HG02870 (cell line): ENCODE measurements around the gene FAU.
A peak's percentile ranks its signal among the peaks of the same experiment; 100 is the strongest.

Experiments used
- ATAC-seq: cut with Tn5 transposase; IDR thresholded peaks from one replicate; pipeline ENCODE4 v1.9.1; 2021; ENCODE audit warnings: mild to moderate bottlenecking, moderate library complexity; ENCODE audit not compliant: unreplicated experiment

The FAU gene

DNA sequence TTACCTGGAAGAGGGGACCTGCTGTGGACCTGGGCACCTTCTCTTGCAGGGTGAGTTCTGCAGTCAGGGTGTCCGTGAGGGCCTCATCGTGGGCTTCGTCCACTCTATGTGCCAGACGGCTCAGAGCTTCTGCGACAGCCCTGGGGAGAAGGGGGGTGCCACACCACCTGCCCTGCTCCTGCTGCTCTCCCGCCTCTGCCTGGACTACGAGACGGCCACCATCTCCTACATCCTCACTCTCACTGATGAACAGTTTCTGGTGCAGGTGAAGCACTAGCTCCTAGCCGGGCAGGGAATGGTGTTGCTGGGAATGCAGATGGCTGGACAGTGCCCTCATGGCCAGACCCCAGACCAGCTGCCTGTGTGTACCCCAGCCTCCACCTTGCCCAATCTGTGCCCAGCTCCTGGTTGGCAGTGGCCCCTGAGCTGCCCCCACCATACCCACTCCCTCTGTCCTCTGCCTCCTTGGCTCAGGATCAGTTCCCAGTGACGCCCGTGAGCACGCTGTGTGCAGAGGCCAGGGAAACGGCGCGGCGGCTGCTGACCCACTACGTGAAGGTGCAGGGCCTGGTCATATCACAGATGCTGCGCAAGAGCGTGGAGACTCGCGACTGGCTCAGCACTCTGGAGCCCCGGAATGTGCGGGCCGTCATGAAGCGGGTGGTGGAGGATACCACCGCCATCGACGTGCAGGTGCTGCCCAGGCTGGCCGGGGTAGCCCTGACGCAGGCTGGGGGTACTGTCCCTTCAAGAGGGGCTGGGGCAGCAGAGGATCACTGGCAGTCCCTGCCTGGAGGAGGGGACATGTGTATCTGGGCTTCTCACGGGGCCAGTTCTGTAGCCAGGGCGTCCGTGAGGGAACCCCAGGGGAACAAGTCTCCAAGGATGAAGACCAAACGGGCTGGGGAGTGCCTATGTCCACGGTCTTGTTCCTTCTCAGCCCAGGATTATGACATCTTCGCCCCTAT, 12.4 kb downstream of the FAU start:
- no peak for ATAC-seq

DNA sequence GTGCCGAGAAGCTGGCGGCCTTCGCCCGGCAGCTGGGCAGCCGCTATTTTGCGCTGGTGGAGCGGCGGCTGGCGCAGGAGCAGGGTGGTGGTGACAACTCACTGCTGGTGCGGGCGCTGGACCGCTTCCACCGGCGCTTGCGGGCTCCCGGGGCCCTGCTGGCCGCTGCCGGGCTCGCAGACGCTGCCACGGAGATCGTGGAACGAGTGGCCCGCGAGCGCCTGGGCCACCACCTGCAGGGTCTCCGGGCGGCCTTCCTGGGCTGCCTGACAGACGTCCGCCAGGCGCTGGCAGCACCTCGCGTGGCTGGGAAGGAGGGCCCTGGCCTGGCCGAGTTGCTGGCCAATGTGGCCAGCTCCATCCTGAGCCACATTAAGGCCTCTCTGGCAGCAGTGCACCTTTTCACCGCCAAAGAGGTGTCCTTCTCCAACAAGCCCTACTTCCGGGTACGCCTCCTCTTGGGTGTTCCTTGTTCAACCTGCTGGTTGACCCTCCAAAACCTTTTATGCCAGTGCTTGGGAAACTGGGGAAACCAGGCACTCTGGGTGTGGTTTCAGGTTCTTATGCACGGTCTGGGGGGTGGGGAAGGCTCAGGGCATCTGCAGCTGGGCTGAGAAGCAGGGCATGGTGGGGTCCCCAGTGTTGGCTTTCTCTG, 13.3 kb downstream of the FAU start:
- no peak for ATAC-seq

DNA sequence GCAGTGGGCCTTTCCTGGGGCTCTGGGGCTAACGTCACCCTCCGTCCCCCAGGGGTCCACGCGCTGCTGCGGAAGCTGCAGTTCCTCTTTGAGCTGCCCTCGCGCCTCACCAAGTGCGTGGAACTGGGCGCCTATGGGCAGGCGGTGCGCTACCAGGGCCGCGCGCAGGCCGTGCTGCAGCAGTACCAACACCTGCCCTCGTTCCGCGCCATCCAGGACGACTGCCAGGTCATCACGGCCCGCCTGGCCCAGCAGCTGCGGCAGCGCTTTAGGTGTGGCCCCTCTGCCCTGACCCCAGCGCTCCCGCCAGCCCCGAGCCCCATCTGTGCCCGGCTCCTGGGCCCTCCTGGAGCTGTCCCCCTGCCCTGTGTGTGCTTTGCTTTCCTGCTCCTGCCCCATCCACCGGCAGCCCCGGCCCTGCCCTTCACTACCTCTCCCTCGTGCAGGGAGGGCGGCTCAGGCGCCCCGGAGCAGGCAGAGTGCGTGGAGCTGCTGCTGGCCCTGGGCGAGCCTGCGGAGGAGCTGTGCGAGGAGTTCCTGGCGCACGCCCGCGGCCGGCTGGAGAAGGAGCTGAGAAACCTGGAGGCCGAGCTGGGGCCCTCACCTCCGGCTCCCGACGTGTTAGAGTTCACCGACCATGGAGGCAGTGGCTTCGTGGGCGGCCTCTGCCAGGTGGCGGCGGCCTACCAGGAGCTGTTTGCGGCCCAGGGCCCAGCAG, 14.0 kb downstream of the FAU start:
- no peak for ATAC-seq

DNA sequence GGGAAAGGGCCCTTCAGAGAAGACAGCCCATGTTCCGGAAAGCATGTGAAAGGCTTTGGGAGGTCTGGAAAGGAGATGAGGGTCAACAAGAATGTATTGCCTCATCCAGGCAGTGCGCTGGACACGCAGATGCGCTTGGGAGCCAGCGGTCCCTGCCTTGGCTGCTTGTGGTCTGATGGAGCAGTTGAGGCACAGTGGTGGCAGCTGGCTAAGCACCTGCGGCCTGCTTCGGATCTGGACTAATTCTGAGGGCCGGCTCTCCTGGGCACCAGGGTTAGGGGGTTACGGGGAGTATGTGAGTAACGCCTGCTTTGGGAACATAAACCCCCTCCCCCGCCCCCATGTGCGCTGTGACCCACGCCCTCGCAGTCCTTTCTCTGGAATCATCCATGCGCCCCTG, 14.9 kb downstream of the FAU start:
- ATAC-seq: no peak

DNA sequence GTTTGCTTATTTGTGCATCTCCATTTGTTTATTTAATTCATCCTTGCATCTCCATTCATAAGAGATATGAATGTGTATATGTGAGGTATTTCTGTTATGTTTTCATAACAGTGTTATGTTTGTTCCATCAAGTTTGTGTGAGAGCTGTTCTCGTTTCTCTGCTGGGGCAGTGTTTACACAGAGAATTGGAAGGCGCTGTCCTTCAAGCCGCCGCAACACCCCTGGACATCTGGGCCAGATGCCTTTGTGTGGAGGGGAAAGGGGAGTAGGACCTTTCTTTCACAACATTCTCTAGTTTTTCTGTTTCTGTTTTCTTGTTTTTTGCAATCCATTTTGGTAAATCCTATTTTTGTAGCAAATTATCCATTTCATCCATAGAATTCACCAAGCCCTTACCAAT, 17.3 kb downstream of the FAU start:
- ATAC-seq: no peak

DNA sequence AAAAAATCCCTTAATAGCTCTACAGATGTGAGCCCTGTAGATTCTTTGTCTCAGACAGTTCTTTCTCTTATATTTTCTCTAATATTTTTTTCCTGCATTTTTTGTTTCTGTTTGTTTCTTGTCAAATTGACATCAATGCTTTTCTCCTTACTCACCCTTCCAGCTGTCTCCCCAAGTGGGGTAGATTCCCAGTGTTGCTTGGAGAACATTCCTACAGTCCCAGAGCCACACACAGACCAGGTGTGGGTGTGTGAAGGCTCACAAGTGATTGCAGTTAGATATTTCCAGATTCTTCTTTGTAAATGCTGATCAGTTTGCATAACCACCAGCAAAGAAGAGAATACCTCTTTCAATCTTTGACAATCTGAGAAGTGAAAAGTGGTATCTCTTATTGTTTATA, 18.5 kb downstream of the FAU start:
- no peak for ATAC-seq

DNA sequence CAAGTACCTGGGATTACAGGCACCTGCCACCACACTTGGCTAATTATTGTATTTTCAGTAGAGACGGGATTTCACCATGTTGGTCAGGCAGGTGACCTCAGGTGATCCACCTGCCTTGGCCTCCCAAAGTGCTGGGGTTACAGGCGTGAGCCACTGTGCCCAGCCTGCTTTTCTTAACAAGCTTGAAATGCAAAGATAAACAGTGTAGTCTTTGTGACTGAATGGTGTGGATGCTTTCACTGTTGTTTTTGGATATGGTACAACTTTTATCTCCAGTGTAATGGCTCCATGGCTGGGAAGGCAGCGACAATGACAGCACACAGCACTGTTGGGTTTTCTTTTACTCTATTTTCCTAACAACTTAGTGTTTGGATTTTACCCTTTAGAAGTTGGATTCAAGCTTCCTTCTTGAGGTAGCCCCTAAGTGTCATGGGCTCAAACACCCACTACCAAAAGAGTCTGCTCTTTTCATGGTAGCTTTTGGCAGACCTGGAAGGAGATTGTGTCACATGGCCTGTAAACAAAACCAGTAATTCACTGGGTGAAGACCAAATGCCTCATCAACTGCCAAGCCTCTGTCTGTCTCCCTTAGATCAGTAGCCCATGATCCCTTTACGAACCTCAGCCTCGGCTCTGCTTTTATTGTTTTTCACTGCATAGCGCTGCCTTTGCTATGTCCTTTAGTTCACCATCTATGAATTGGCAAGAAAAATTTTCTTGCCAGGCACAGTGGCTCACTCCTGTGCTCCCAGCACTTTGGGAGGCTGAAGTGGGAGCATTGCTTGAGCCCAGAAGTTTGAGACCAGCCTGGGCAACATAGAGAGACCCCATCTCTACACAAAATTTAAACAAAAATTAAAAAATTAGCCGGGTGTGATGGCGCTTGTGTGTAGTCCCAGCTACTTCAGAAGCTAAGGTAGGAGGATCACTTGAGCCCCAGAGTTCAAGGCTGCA, 19.5 kb downstream of the FAU start:
- no peak for ATAC-seq

DNA sequence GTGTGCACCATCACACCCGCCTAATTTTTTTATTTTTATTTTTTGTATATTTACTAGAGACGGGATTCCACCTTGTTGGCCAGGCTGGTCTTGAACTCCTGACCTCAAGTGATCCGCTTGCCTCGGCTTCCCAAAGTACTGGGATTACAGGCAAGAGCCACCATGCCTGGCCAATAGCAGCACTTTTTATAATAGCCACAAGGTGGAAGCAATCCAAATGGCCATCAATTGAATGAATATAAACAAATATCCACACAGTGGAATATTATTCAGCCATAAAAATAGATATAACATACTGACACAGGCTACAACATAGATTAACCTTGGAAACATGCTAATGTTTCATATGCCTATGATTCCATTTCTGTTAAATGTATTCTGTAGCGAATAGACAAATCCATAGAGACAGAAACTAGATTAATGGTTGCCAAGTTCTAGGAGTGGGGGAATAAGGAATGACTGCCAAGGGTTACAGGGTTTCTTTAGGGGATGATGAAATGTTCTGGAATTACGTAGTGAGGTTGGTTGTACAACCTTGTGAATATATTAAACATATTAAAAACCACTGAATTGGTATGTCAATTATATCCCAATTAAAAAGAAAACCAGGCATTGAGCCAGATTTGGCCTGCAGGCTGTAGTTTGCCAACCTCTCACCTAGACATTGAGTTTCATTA, 21.1 kb downstream of the FAU start:
- ATAC-seq: no peak

DNA sequence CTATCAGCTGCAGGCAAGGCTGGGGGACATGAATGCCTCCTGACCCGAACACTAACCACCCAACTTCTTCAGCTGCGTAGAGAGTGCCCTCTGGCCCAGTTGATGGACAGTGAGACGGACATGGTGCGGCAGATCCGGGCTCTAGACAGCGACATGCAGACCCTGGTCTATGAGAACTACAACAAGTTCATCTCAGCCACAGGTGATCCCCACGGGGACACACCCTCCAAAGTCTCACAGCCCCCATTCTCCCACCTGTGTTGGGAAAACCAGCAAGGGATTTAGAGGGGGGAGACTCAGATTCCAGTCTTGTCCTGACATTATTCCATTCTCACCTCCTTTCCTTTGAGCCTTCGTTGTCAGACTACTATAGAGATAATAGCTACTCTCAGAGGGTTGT, 25.0 kb downstream of the FAU start:
- no peak for ATAC-seq

DNA sequence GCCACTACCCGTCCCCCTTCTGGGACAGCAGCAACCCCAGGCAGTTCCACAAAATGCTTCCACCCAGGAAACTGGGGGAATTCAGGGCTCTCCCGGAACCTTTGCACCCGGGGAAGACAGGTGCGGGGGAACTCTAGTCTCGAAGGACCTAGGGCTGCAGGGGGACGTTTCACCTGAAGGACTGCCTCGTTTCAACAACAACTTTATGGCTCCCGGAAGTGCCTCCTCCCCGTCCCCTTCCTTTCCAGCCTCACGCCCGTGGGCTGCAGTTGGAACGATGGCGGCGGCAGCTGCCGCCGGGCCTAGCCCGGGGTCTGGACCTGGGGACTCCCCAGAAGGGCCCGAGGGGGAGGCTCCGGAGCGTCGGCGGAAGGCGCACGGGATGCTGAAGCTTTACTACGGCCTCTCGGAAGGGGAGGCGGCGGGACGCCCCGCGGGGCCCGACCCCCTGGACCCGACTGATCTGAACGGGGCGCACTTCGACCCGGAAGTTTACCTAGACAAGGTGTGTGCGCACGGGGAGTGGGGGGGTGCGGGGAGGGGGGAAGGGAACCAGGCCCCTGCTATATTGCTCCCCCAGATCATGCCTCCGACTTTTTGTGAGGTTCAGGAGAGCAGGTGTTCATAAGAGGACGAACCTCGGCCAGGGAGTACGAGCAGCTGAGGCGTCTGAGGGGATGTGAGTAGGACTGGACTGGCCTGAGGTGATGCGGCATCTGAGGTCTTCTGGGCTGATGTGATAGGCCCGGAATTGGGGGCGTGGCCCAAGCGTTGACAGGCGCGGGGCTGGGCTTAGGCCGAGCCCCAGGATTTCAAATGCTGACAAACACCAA, 25.7 kb downstream of the FAU start, which contains the start of gene VPS51:
Gene VPS51 (plus strand): TSS at position 241 of the 833 bp plus-strand sequence. CDS start 37 bp downstream, at position 278.
- peak; percentile 74 for ATAC-seq

DNA sequence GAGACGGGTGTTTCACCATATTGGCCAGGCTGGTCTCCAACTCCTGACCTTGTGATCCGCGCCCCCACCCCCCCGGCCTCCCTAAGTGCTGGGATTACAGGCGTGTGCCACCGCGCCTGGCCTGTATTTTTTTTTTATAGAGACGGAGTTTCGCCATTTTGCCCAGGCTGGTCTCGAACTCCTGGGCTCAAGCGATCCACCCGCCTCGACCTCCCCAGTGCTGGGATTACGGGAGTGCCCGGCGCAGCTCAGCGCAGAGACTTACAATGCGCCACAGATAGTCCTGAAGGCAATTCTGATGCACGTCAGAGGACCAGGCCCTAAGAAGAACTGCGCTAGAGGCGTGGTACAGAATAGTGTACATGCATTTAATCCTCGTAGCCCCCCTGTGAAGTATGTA, 26.5 kb downstream of the FAU start:
- ATAC-seq: no peak

DNA sequence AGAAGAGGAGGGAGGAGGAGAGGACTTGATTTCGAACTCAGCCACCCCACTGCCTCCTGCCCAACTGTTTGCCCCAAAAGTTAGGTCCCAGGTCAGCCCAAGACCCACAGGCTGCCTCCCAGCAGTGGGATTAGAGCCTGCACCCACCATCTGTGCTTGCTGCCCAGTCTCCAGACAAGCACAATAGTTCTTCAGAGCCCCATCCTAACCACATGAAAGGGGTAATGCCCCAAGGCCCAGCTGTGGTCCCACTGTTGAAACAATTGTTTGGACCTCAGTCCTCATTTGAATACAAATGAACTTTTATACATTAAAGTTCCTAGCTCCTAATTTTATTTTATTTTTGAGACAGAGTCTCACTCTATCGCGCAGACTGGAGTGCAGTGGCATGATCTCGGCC, 31.3 kb downstream of the FAU start:
- no peak for ATAC-seq

DNA sequence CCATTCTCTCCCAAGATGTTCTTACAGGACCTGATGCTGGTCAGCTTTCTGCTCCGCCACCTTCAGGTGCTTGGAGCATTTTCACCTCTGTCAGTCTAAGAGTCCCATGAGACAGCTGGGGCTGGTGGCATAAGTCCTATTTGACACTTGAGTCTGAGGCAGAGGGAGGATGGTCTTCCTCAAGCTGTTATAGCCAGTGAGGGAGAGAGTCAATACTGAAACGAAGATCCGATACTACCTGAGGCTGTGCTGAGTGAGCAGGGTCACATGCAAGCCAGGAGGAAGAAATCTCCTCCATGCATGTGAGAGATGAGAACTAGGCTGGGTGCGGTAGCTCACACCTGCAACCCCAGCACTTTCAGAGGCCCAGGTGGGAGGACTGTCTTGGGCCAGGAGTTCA, 32.3 kb downstream of the FAU start:
- no peak for ATAC-seq

DNA sequence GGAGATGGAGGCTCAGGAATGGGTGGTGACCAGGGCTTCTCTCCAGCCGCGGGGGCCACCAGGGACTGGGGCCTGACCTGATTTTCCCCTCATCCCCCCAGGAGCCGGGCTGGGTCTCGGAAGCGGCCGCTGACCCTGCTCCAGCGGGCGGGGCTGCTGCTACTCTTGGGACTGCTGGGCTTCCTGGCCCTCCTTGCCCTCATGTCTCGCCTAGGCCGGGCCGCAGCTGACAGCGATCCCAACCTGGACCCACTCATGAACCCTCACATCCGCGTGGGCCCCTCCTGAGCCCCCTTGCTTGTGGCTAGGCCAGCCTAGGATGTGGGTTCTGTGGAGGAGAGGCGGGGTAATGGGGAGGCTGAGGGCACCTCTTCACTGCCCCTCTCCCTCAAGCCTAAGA, 34.1 kb downstream of the FAU start:
- no peak for ATAC-seq

DNA sequence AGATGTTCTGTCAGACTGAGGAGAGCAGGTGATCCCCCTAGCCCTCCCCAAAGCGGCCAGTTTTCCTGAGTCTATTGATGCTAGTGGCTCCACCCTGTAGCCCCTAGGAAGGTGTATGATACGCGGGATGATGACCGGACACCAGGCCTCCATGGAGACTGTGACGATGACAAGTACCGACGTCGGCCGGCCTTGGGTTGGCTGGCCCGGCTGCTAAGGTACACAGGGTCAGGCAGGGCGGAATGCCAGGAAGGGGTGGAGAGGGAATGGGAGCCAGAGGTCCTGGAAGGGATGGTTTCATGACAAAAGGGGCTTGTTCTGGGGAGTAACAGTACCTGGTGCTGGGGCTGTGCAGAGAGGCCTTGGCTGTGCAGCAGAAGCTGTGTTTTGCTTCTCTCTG, 34.7 kb downstream of the FAU start:
- ATAC-seq: no peak

DNA sequence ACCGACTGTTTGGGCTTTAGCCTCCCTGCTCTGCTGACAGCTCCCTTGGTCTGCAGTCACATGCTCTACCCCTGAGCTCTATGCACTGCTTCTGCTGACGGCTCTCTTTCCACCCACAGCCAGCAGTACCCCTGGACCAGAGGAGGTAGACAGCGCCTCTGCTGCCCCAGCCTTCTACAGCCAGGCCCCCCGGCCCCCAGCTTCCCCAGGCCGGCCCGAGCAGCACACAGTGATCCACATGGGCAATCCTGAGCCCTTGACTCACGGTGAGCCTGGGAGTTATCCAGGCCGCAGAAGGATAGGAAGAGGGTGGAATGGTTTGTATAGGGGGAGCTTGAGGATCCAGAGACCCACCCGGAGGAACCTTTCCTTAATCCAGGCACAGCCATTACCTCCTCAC, 35.1 kb downstream of the FAU start:
- ATAC-seq: no peak

DNA sequence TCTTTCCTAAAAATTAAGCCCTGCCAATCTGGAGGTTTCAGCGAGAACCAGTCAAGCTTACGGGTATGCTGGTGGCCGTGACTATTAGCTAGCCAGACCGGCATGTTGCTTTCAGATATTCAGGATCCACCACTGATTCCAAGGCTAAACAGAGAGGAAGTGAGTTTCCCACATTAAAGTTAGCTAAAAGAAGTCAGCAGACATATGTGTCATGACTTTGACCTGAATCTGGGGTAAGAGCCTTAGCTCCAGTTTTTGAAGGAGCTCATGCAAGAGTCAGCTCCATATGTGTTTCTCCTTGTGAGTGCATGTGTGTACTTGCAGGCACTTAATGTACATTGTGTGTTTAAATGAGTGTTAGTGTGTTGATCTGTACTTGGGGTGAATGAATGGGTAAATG, 36.5 kb downstream of the FAU start:
- ATAC-seq: no peak

DNA sequence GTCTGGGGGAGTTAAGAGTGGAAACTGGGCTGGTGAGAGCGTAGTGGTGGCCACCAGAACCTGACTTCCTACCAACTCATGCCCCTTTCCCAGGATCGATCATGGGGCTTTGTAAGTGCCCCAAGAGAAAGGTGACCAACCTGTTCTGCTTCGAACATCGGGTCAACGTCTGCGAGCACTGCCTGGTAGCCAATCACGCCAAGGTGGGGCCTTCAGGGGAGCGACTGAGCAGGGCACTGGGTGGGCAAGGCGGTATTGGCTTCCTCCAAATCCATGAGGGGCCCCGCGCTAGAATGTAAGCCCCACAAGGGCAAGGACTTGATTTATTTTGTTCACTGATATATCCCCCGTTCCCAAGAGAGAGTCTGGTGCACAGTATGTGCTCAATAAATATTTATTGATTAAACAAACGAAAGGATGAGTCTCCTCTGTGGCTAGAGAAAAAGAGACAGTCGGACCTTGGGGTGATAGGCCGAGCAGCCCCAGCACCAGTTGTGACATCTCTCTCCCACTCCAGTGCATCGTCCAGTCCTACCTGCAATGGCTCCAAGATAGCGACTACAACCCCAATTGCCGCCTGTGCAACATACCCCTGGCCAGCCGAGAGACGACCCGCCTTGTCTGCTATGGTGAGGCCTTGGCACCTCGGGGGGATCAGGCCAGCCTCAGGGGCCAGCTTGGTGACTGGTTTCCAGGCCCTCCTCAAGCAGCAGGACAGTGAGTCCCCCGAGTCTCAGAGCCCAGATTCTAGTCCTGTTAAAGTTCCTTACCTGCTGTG, 37.1 kb downstream of the FAU start:
- ATAC-seq: no peak
